Adrenal gland (tissue), 5 donors: ENCODE measurements around the gene PDE3A.

Source experiments
- POLR2A ChIP-seq, 2 donors: fragments of 450-650 bp; IDR thresholded peaks; one replicate each; pipeline ENCODE4 v1.6.1; 2017; ENCODE audit warnings: antibody characterized with exemption in 2 of 2, mild to moderate bottlenecking in 2 of 2, moderate library complexity in 1 of 2
- TF ChIP-seq, protein P1 (sequence below), 6 experiments: fragments of 450-650 bp in 4 of 6; fragments of 200-600 bp in 2 of 6; sonication (generic) in 1 of 6; IDR thresholded peaks; 1 replicate in 5 of 6; 2 replicates in 1 of 6; pipeline versions ENCODE4 v1.5.1 to v1.8.0; 2016 to 2021; ENCODE audit warnings: antibody characterized with exemption in 6 of 6, mild to moderate bottlenecking in 2 of 6, moderate library complexity in 1 of 6
- donor health status: DM: no; HTN: no; CAD: no.

DNA sequence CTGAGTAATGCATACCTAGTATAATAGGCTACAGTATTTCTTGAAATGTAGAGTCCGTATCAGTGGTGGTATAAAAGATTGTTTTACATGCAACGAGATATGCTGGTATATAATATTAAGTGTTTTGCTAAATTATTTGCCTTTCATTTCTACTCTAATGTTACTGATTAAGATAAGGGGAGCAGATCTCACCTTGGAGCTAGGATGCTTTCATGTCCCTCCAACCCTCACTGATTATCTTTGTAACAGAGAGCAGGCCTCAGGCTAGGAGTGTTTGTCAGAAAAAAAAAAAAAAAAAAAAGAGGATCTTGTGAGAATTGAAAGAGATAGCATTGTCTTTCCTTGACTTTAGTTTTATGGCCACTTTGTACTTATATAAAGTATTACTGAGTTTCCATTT is 92.6 kb downstream of the PDE3A start:
- TF ChIP-seq, protein P1, sequence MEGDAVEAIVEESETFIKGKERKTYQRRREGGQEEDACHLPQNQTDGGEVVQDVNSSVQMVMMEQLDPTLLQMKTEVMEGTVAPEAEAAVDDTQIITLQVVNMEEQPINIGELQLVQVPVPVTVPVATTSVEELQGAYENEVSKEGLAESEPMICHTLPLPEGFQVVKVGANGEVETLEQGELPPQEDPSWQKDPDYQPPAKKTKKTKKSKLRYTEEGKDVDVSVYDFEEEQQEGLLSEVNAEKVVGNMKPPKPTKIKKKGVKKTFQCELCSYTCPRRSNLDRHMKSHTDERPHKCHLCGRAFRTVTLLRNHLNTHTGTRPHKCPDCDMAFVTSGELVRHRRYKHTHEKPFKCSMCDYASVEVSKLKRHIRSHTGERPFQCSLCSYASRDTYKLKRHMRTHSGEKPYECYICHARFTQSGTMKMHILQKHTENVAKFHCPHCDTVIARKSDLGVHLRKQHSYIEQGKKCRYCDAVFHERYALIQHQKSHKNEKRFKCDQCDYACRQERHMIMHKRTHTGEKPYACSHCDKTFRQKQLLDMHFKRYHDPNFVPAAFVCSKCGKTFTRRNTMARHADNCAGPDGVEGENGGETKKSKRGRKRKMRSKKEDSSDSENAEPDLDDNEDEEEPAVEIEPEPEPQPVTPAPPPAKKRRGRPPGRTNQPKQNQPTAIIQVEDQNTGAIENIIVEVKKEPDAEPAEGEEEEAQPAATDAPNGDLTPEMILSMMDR (IDR thresholded peaks at IDR 0.05): no peak
- TF ChIP-seq POLR2A (IDR thresholded peaks at IDR 0.05): no peak
